Astrocyte (in vitro differentiated cells and primary cell): Measurements from ENCODE around the gene RBM20. TPM values are rescaled to one million over a fixed set of nuclear protein-coding genes. Genes with fewer than 3 reads are reported as not detected.

Experiments
- DNase-seq: peaks from one replicate; pipeline ENCODE4 v3.0.0-alpha.2; 2010; ENCODE audit warnings: low read depth
- FAIRE-seq: peaks from 2 replicates; lab custom pipeline; 2011; peaks lifted over from hg19 to GRCh38; lab: Jason Lieb, UNC
- H2AFZ ChIP-seq: 2 replicates; pipeline ENCODE4 v1.6.0; 2012; ENCODE audit warnings: low read depth, low read length, inconsistent platforms
- H3K27ac ChIP-seq: 2 replicates; pipeline ENCODE4 v1.5.1; 2011; ENCODE audit warnings: low read depth, low read length, inconsistent platforms
- H3K27me3 ChIP-seq: 2 replicates; pipeline ENCODE4 v1.6.0; 2011; ENCODE audit warnings: low read length, inconsistent platforms; ENCODE audit not compliant: insufficient read depth
- H3K36me3 ChIP-seq: 2 replicates; pipeline ENCODE4 v1.5.1; 2011; ENCODE audit warnings: low read length, inconsistent platforms; ENCODE audit not compliant: insufficient read depth
- H3K4me1 ChIP-seq: 2 replicates; pipeline ENCODE4 v1.5.1; 2011; ENCODE audit warnings: low read length, inconsistent platforms; ENCODE audit not compliant: insufficient read depth
- H3K4me2 ChIP-seq: 2 replicates; pipeline ENCODE4 v1.6.0; 2012; ENCODE audit warnings: low read length, inconsistent platforms
- H3K4me3 ChIP-seq: 2 replicates; pipeline ENCODE4 v1.5.1; 2011; ENCODE audit warnings: low read depth, mild to moderate bottlenecking, low read length, inconsistent platforms; ENCODE audit not compliant: insufficient read depth
- H3K79me2 ChIP-seq: 2 replicates; pipeline ENCODE4 v1.6.0; 2012; ENCODE audit warnings: mild to moderate bottlenecking, low read length, inconsistent platforms; ENCODE audit not compliant: insufficient read depth
- H3K9ac ChIP-seq: 2 replicates; pipeline ENCODE4 v1.6.0; 2012; ENCODE audit warnings: mild to moderate bottlenecking, low read length, inconsistent platforms
- H3K9me3 ChIP-seq: 2 replicates; pipeline ENCODE4 v1.5.1; 2012; ENCODE audit warnings: low read depth, mild to moderate bottlenecking, low read length, inconsistent platforms; ENCODE audit not compliant: insufficient read depth
- H4K20me1 ChIP-seq: 2 replicates; pipeline ENCODE4 v1.6.0; 2012; ENCODE audit warnings: low read length, inconsistent platforms; ENCODE audit not compliant: insufficient read depth
- H3K27ac Mint-ChIP-seq: one replicate; pipeline ENCODE4 v1.8.0; 2021; ENCODE audit warnings: mild to moderate bottlenecking, mixed read lengths; ENCODE audit not compliant: unreplicated experiment
- H3K27me3 Mint-ChIP-seq: one replicate; pipeline ENCODE4 v1.8.0; 2021; ENCODE audit warnings: low read depth, mixed read lengths; ENCODE audit not compliant: unreplicated experiment
- H3K36me3 Mint-ChIP-seq: one replicate; pipeline ENCODE4 v1.8.0; 2021; ENCODE audit warnings: low read depth, mixed read lengths; ENCODE audit not compliant: unreplicated experiment
- H3K4me1 Mint-ChIP-seq: one replicate; pipeline ENCODE4 v1.8.0; 2021; ENCODE audit warnings: low read depth, mixed read lengths; ENCODE audit not compliant: unreplicated experiment
- H3K4me3 Mint-ChIP-seq: one replicate; pipeline ENCODE4 v1.8.0; 2021; ENCODE audit warnings: mild to moderate bottlenecking, moderate library complexity, mixed read lengths; ENCODE audit not compliant: unreplicated experiment
- H3K9me3 Mint-ChIP-seq: one replicate; pipeline ENCODE4 v1.8.0; 2021; ENCODE audit warnings: mild to moderate bottlenecking, mixed read lengths; ENCODE audit not compliant: unreplicated experiment
- EZH2 ChIP-seq: IDR thresholded peaks from 2 replicates; pipeline ENCODE4 v1.6.1; 2012; ENCODE audit warnings: mild to moderate bottlenecking, low read length, inconsistent platforms; ENCODE audit not compliant: insufficient read depth
- total RNA-seq: library from RNA; stranded (reverse); gene quantifications from 2 replicates; pipeline ENCODE4 v1.2.1, GENCODE V29; 2021
- TF ChIP-seq, protein P1 (sequence below): IDR thresholded peaks from 2 replicates; pipeline ENCODE4 v1.5.1; 2011; ENCODE audit warnings: low read depth, mild to moderate bottlenecking, inconsistent platforms, low read length, moderate library complexity; ENCODE audit not compliant: insufficient read depth

The RBM20 gene
- total RNA-seq, 1 donor from 2014 or later = 1.5 TPM

DNA sequence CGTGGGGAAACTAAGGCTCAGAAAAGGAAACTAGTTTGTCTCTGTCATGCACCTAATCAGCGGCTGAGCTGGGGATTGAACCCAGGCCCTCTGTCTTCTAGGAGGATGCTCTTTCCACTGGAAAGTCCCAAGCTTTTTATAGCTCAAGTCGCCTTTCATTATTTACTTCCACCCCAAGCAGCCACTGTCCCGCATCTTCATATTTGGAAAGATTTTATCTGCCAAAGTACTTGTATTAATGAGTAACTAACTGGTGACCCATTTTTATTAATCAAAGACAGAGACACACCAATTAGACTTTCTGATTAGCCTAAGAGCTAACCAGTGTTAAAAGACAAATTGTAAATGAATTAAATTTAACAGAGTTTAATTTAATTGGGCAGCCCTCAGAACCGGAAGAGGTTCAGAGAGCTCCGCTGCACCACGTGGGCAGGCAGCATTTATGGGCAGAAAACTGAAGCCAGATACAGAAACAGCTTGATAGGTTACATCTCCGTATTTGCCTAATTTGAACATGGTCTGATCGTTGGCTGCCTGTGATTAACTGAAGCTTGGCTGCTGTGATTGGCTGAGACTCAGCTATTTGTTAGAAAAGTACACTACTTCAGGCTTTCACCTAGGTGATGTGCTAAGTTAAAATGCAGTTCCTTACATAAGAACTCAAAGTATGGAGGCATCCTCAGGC, 149.1 kb downstream of the RBM20 start:
- Histone ChIP-seq H3K27ac (no peak overlapping the region), H3K27me3 (no peaks in the 10 kb centered on the region), H4K20me1 (no peaks in the 10 kb centered on the region), H2AFZ (no peak overlapping the region), H3K4me3 (no peak overlapping the region), H3K9me3 (no peaks in the 10 kb centered on the region), H3K9ac (no peak overlapping the region), H3K4me1 (peaks cover 3% of the 10 kb centered on the region), H3K79me2 (no peaks in the 10 kb centered on the region), H3K36me3 (no peaks in the 10 kb centered on the region), H3K4me2 (no peak overlapping the region)
- no peak for FAIRE-seq
- H3K36me3 Mint-ChIP-seq = no peaks in the 10 kb centered on the region
- no peak for TF ChIP-seq EZH2
- TF ChIP-seq, protein P1, sequence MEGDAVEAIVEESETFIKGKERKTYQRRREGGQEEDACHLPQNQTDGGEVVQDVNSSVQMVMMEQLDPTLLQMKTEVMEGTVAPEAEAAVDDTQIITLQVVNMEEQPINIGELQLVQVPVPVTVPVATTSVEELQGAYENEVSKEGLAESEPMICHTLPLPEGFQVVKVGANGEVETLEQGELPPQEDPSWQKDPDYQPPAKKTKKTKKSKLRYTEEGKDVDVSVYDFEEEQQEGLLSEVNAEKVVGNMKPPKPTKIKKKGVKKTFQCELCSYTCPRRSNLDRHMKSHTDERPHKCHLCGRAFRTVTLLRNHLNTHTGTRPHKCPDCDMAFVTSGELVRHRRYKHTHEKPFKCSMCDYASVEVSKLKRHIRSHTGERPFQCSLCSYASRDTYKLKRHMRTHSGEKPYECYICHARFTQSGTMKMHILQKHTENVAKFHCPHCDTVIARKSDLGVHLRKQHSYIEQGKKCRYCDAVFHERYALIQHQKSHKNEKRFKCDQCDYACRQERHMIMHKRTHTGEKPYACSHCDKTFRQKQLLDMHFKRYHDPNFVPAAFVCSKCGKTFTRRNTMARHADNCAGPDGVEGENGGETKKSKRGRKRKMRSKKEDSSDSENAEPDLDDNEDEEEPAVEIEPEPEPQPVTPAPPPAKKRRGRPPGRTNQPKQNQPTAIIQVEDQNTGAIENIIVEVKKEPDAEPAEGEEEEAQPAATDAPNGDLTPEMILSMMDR = no peak
- H3K27me3 Mint-ChIP-seq = no peaks in the 10 kb centered on the region
- no peaks in the 10 kb centered on the region for H3K9me3 Mint-ChIP-seq
- H3K27ac Mint-ChIP-seq = no peak overlapping the region
- peaks cover 2% of the 10 kb centered on the region for H3K4me1 Mint-ChIP-seq
- DNase-seq = no peak
- no peak overlapping the region for H3K4me3 Mint-ChIP-seq

DNA sequence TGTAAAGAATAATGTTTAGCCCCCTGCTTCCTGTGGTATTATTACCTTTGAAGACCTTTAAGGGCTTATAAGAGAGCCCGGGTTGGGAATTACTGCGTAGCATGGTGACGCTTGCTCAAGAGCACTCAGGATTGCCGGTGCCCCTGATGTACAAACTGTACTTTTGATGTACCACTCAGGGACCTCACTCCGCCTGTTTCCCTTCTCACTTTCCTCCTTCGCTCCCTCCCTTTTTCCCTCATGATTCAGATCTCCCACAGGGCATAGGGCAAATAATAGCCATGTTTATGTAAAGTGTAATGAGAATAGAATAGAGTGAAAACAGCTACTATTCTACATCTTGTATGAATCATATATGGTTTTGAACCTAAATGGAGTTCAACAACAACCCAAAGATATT, 149.8 kb downstream of the RBM20 start:
- Histone ChIP-seq H3K36me3 (no peaks in the 10 kb centered on the region), H3K4me2 (no peak overlapping the region), H2AFZ (no peak overlapping the region), H3K4me1 (peaks cover 3% of the 10 kb centered on the region), H3K27ac (no peak overlapping the region), H3K4me3 (no peak overlapping the region), H4K20me1 (no peaks in the 10 kb centered on the region), H3K27me3 (no peaks in the 10 kb centered on the region), H3K9me3 (no peaks in the 10 kb centered on the region), H3K9ac (no peak overlapping the region), H3K79me2 (no peaks in the 10 kb centered on the region)
- Mint-ChIP-seq H3K27me3 (no peaks in the 10 kb centered on the region), H3K4me3 (no peak overlapping the region), H3K4me1 (peaks cover 2% of the 10 kb centered on the region), H3K27ac (no peak overlapping the region), H3K36me3 (no peaks in the 10 kb centered on the region), H3K9me3 (no peaks in the 10 kb centered on the region)
- TF ChIP-seq, protein P1 = no peak
- TF ChIP-seq EZH2 = no peak
- no peak for FAIRE-seq
- DNase-seq = no peak

DNA sequence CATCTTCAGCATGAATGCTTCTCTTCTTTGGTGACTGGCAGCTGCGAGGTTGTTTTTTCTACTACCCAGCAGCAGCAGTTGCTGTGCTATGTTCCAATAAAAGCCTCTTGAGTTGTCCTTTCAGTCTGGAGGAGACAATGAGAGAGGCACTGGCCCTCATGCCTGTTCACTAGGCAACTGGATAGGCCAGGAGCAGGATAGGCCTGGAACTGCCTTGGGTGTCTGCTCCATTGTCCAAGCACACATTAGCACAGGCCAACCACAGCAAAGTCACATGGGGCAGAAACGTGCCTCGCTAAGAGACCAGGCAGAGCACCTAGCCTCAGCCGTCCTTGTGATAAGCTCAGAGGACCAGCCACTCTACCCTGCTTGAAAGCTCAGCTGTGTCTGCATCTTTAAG, 150.7 kb downstream of the RBM20 start:
- Histone ChIP-seq H3K4me3 (no peak overlapping the region), H3K4me1 (peaks cover 3% of the 10 kb centered on the region), H4K20me1 (no peaks in the 10 kb centered on the region), H3K27ac (no peak overlapping the region), H3K27me3 (no peaks in the 10 kb centered on the region), H3K4me2 (no peak overlapping the region), H3K79me2 (no peaks in the 10 kb centered on the region), H3K36me3 (no peaks in the 10 kb centered on the region), H3K9ac (no peak overlapping the region), H3K9me3 (no peaks in the 10 kb centered on the region), H2AFZ (no peak overlapping the region)
- Mint-ChIP-seq H3K36me3 (no peaks in the 10 kb centered on the region), H3K4me3 (no peak overlapping the region), H3K4me1 (peaks cover 2% of the 10 kb centered on the region), H3K27me3 (no peaks in the 10 kb centered on the region), H3K27ac (no peak overlapping the region), H3K9me3 (no peaks in the 10 kb centered on the region)
- FAIRE-seq = no peak
- no peak for DNase-seq
- TF ChIP-seq, protein P1 = no peak
- TF ChIP-seq EZH2 = no peak
